GM12865 (cell line): ENCODE results near the gene ARVCF.

Experiments used
- DNase-seq: peaks from one replicate; pipeline ENCODE4 v3.0.0; 2010; ENCODE audit warnings: low read depth
- H3K4me3 ChIP-seq: 2 replicates; pipeline ENCODE4 v1.5.1; 2011; ENCODE audit warnings: mild to moderate bottlenecking, low read depth, low read length, control low read depth
- CTCF ChIP-seq: IDR thresholded peaks from 2 replicates; pipeline ENCODE4 v1.5.1; 2011; ENCODE audit warnings: low read length, control low read depth, low read depth, inconsistent platforms; ENCODE audit not compliant: insufficient read depth; ENCODE audit errors: missing control alignments

The ARVCF gene

GRCh38 chr22:19921544-19922081 is 95.0 kb downstream of the ARVCF start:
- DNase-seq: no peak
- TF ChIP-seq CTCF: no peak
- H3K4me3 ChIP-seq: no peak overlapping the region
